Measurements from ENCODE around the gene MOSPD3.
A peak's percentile ranks its signal among the peaks of the same experiment; 100 is the strongest.

Gene MOSPD3

DNA sequence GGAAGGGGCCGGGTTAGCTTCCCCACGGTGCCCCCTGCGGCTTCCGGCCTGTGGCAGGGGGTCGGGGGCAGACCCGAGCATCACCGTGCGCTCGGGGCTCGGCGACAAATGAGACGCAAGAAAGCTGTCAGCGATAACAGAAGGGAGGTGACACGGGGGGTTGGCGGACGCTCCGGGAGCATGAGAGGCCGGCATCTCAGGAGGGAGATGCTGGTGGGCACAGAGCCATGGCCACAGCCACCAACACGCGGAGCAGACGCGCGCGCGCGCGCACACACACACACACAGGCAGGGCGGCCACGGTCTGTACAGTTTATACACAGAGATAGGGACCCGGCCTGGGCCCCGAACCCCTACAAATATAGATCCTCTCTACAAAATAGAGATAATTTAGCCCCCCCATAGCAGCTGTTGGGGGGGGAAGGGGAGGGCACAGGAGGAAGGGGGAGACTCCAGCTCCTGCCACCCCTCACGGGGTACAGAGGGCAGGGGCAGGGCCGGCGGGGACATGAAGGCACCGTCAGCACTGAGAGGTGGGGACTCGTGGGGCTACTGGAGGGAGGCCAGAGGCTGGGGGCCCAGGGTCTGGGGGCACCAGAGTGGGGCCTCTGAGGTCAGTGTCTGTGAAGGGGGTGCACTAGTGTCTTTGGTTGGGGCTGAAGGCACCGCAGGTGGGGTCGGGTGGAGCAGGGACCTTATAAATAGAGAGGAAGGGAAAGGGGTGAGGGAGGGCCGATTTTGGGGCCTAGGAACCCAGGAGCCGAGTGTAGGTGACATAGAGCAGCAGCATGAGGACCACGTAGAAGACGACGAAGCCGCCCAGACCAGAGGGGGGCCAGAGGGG, 37.8 kb upstream of the MOSPD3 start:
- H3K4me3 ChIP-seq (ENCODE audit: low read length) = no peak overlapping the region
- DNase-seq (ENCODE audit: low read depth, low spot score) = no peak

DNA sequence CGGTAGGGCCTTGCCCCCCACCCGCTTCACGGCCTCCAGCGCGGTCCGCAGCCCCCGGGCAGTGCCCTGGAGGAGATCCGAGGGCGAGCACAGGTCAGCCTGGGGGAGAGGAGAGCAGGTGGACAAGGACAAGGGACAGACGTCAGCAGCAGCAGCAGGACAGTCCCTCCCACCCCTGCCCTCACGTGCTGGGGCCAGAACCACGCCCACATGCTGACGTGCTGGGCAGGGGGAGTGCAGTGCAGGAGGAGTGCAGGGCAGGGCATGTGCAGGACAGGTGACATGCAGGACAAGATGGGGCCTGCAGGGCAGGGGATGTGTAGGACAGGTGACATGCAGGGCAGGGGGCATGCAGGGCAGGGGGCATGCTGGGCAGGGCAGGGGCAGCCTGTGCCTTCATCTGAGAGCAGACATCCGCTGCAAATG, 37.1 kb upstream of the MOSPD3 start:
- no peak overlapping the region for H3K4me3 ChIP-seq (ENCODE audit: low read length)
- DNase-seq (ENCODE audit: low read depth, low spot score) = no peak

GRCh38 chr7:100575746-100576383, 36.5 kb upstream of the MOSPD3 start:
- H3K4me3 ChIP-seq (ENCODE audit: low read length) = no peak overlapping the region
- no peak for DNase-seq (ENCODE audit: low read depth, low spot score)

- DNase-seq (ENCODE audit: low read depth, low spot score) = no peak
- H3K4me3 ChIP-seq (ENCODE audit: low read length) = no peak overlapping the region
Measured at GRCh38 chr7:100576384-100576993, 35.9 kb upstream of the MOSPD3 start.

DNA sequence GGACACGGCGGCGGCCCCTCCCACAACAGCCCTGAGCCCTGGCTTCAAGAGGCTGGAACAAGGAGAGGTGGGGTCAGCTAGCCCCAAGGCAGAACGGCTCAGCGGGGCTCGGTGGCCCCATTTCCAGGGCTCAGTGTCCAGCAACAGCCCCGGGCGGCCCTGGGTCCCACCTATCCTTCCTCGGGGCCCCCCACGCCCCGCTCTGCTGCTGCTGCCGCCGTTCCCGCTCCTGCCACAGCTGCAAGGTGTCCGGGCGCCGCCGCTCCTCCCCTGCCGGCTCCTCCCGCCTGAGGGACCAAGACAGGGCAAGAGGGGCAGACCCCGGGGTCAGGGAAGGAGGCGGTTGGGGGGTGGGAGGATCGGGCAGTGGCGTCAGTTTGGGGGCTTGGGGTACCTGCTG, 35.2 kb upstream of the MOSPD3 start:
- H3K4me3 ChIP-seq (ENCODE audit: low read length) = no peak overlapping the region
- no peak for DNase-seq (ENCODE audit: low read depth, low spot score)

GRCh38 chr7:100577507-100577906, 34.8 kb upstream of the MOSPD3 start:
- no peak overlapping the region for H3K4me3 ChIP-seq (ENCODE audit: low read length)

GRCh38 chr7:100578246-100579183, 33.8 kb upstream of the MOSPD3 start:
- no peak overlapping the region for H3K4me3 ChIP-seq (ENCODE audit: low read length)
- DNase-seq (ENCODE audit: low read depth, low spot score) = no peak

More at GRCh38 chr7:100577507-100577906, 34.8 kb upstream of the MOSPD3 start:
- DNase-seq (ENCODE audit: low read depth, low spot score) = no peak

GRCh38 chr7:100580466-100581283, 31.7 kb upstream of the MOSPD3 start:
- no peak for DNase-seq (ENCODE audit: low read depth, low spot score)
- H3K4me3 ChIP-seq (ENCODE audit: low read length) = no peak overlapping the region

GRCh38 chr7:100582041-100582579, 30.2 kb upstream of the MOSPD3 start:
- no peak overlapping the region for H3K4me3 ChIP-seq (ENCODE audit: low read length)
- no peak for DNase-seq (ENCODE audit: low read depth, low spot score)

GRCh38 chr7:100582650-100583049, 29.7 kb upstream of the MOSPD3 start:
- no peak for DNase-seq (ENCODE audit: low read depth, low spot score)
- H3K4me3 ChIP-seq (ENCODE audit: low read length) = no peak overlapping the region

- H3K4me3 ChIP-seq (ENCODE audit: low read length) = peak overlapping the region; percentile 85
- peak; percentile 84 for DNase-seq (ENCODE audit: low read depth, low spot score)
Measured at GRCh38 chr7:100583132-100584053, 28.9 kb upstream of the MOSPD3 start.

GRCh38 chr7:100584054-100584682, 28.2 kb upstream of the MOSPD3 start:
- peak overlapping the region; percentile 85 for H3K4me3 ChIP-seq (ENCODE audit: low read length)
- DNase-seq (ENCODE audit: low read depth, low spot score) = no peak

- no peak for DNase-seq (ENCODE audit: low read depth, low spot score)
- peak overlapping the region; percentile 85 for H3K4me3 ChIP-seq (ENCODE audit: low read length)
Measured at GRCh38 chr7:100584683-100585510, 27.4 kb upstream of the MOSPD3 start.

- DNase-seq (ENCODE audit: low read depth, low spot score) = no peak
- peak within 1 kb of the TSS; percentile 85 for H3K4me3 ChIP-seq (ENCODE audit: low read length)
Measured at GRCh38 chr7:100585511-100586265, 26.7 kb upstream of the MOSPD3 start, which contains the start of gene LRCH4. Gene LRCH4 (minus strand): TSS chr7:100586129. CDS start chr7:100586100, 29 bp downstream.
